GM18508 (cell line): ENCODE results near the gene TRPV4.

Experiments used
- ATAC-seq: cut with Tn5 transposase; IDR thresholded peaks from one replicate; pipeline ENCODE4 v1.9.1; 2021; ENCODE audit warnings: moderate number of reproducible peaks; ENCODE audit not compliant: insufficient read depth, unreplicated experiment

TRPV4 gene

DNA sequence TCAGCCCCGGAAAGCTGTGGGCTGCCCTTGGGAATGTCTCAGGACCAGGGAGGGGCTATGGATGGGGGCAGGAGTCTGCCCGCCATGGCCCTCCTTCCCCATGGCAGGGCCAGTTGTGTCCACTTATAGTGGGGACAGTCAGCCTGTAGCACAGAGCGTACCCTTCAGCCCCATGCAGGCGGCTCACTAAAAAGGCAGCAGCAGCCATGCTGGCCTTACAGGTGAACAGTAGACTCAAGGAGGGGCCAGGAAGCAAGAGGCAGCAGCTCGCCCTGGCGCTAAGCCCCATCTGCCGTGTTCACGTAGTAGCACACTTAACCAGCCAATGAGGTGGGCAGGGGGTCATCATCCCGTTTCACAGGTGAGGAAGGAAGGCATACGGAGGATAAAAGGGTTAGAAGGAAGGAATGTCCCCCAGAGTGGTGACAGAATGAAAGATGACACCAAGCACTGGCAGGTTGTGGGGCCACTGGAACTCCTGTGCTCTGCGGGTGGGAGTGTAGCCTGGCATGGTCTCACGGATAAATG is 66.9 kb downstream of the TRPV4 start:
- ATAC-seq, result no peak

DNA sequence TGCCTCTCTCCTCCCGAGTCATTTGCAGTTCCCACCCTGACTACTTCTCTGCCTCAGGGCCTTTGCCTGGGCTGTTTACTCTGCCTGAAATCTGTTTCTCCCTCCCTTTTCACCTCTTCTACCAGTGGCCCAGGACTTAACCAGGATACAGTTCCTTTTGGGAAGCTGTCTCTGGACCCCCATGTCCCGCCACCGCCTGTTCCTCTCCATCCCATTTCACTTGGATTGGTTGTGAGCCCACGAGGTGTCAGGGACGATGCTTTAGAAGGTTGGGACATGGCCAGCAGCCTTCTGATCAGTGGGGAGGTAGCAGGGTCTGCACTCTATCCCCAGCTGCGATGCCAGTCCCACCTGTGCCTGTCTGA is 67.8 kb downstream of the TRPV4 start:
- ATAC-seq, result no peak

- no peak for ATAC-seq
Observed at GRCh38 chr12:109764776-109765445, 68.3 kb downstream of the TRPV4 start.

- no peak for ATAC-seq
Observed at GRCh38 chr12:109764123-109764522, 69.1 kb downstream of the TRPV4 start.

GRCh38 chr12:109763201-109763841 is 69.9 kb downstream of the TRPV4 start:
- no peak for ATAC-seq

DNA sequence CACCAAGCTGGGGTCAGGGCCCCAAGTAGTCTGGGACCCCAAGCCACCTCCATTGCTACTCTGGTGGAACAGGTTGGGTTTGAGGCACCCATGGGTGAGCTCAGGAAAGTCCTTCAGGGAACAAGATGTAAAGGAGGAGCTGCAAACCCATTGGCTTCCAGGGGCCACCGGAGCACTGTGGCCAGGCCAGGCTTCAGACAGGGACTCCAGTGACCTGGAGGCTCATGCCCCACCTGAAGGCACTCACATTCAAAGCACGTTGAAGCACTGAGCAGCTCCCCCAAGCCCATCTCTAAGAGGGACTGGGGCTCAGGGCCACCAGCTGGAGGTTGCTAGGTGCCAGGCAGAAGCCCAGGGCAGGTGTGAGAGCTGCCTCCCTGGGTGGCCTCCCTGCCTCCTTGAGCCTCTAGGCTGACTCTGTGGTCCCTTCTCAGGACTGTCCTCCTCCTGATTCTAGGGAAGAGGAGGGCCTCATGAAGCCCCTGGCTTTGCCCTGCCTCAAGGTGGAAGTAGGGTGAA is 70.5 kb downstream of the TRPV4 start:
- ATAC-seq, result no peak

GRCh38 chr12:109762071-109762672 is 71.0 kb downstream of the TRPV4 start:
- no peak for ATAC-seq

- no peak for ATAC-seq
Observed at GRCh38 chr12:109760930-109761921, 72.0 kb downstream of the TRPV4 start.

DNA sequence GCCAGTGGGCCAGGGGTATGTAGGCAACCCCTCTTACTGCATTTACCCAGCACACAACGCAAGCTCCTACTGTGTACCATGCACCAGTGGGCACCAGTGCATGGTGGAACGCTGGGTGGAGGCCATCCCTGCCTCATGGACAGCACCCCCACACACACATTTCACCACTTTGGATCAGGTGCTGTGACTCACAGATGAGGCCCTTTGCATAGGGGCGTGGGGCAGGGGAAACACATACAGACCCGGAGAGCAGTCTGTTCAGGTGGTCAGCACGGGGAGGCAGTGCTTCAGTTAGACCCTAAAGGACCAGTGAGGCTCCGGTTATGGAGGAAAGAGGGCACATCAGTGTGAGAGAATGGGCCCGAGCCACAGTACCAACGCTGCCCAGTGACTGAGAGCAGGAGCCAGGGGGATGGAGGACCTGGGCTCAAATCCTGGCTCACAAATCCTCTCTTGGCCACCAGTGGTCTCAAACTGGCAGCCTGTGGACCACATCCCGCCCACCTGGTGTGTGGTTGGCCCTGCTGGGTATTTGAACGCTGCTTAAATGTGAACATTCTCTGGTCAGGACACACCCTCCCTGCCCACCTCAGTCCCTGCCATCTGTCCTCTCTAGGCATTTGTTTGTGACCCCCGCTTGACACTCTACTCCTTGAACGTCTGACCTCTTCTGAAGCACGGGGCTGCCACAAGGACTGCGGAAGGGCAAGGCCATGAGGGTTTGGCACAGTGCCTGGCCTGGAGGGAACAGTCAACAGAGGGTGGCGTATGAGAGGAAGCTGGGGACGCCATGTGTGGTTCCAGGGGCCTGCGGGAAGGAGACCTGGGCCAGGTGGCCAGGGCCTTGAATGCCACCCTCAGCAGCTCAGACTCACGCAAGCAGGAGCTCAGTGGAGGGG is 72.9 kb downstream of the TRPV4 start:
- no peak for ATAC-seq

DNA sequence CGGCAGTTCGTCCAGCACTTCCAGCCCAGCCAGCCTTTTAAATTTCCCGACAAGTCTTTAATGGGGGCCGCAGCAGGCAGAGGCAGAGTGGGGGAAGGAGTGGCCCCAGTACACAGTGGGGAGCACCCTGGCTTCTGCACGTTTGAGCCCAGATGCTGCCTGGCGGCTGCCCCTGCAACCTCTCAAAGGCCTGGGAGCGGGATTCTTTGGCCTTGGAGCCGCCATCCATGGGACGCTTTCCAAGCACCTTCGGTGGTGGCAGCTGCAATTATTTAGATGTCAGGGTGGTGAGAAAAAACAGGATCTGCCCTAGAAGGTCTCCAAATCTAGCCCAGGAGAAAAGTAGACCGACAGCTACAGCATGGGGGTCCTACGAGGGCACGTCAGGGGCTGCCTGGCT is 73.6 kb downstream of the TRPV4 start:
- no peak for ATAC-seq

- no peak for ATAC-seq
Observed at GRCh38 chr12:109758426-109759420, 74.5 kb downstream of the TRPV4 start.

DNA sequence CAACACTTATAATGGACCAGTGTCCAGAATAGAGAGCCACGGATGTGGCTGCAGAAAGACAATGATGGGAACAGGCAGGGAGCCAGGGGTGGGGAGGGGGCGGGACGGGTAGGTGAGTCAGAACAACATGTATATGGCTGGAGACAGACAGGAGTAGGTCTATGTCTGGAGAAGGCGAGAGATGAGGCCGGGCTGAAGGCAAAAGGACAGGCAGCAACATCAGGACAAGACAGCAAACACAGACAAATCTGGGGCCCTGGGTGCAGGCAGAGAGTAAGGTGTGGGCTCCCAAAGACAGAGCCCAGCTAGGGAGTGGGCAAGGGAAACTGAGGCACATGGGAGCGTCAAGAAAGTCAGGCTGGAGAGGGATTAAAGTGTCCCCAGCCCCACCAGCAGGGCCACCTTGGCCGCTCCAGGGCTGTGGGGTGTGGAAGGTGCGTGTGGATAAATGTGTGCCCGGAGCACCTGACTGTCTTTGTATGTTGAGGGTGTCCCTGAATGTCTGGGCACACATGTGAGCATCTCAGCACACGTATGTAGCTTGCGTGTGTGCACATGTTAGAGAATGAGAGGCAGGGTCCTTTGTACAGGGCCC is 75.4 kb downstream of the TRPV4 start:
- no peak for ATAC-seq

- ATAC-seq, result no peak
Observed at GRCh38 chr12:109756457-109756856, 76.7 kb downstream of the TRPV4 start.

- no peak for ATAC-seq
Observed at GRCh38 chr12:109753959-109754358, 79.2 kb downstream of the TRPV4 start.

- ATAC-seq, result no peak
Observed at GRCh38 chr12:109753054-109753401, 80.2 kb downstream of the TRPV4 start.

DNA sequence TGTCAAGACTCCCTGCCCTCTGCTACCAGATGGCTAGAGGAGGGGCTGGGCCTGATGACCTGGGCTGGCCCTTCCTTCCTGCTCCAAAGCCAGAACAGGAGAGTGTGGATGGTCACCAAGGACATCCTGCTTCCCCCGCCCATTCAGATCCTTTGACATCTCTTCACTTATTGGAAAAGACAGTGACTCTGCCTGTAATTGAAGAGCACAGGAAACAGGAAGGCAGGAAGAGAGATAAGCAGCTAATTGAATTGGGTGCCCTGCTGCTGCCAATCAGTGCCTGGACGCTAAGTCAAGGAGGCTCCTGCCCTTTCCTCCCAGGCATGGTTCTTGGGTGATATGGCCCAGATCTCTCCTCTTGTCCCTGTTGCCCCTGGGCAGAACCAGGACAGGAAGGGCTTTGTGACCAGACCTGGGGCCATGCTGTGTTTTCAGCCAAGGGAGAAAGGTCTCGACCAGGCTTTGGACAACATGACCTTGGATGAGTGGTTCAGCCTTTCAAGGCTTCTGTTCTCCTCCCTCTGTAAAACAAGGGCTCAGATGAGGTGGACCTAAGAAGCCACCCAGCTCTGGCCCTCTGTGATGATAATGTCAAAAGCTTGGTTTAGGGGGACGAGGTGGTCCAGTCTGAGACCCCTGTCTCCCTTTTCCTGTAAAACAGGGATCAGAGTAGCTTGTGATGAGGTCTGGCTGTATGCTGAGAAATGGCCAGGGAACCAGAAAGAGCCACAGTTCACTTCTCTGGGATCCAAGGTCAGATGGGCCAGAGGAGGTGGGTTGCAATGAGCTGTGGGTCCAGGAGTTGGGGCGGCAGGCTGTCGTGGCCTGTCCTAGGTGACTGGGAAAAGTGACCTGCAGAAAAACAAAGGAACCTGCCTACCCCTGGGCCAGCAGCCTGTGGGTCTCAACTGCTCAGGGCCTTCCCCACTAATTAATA is 80.8 kb downstream of the TRPV4 start:
- ATAC-seq, result no peak
